Thoracic aorta (tissue), 2 donors: ENCODE data around the gene ACTR1A. TPM values are rescaled to one million over a fixed set of nuclear protein-coding genes. Genes with fewer than 3 reads are reported as not detected.

Experiments used
- ATAC-seq: fragments of 150-250 bp; one replicate; pipeline ENCODE4 v1.8.0; 2017; ENCODE audit warnings: low read depth; ENCODE audit not compliant: insufficient number of reproducible peaks, low FRiP score
- DNase-seq: peaks from one replicate; pipeline ENCODE4 v3.0.0-alpha.2; 2020; ENCODE audit warnings: low spot score
- H3K27ac ChIP-seq, 2 donors: fragments of 200-600 bp; sonication (generic); 1 replicate in 1 of 2; 2 replicates in 1 of 2; pipeline ENCODE4 v1.5.1; 2016; ENCODE audit warnings: mild to moderate bottlenecking in 2 of 2, moderate library complexity in 2 of 2
- H3K27me3 ChIP-seq: fragments of 200-600 bp; sonication (generic); replicated peaks from 2 replicates; pipeline ENCODE4 v1.6.0; 2016; ENCODE audit warnings: mild to moderate bottlenecking; ENCODE audit not compliant: insufficient read depth
- H3K36me3 ChIP-seq: fragments of 200-600 bp; sonication (generic); one replicate; pipeline ENCODE4 v1.5.1; 2016
- H3K4me1 ChIP-seq, 2 donors: fragments of 200-600 bp; sonication (generic); 1 replicate in 1 of 2; 2 replicates in 1 of 2; pipeline versions ENCODE4 v1.5.1 to v1.6.0; 2016; ENCODE audit warnings: low read depth in 2 of 2, mild to moderate bottlenecking in 1 of 2; ENCODE audit not compliant: control insufficient read depth in 1 of 2
- H3K4me3 ChIP-seq: fragments of 200-600 bp; sonication (generic); 2 replicates; pipeline ENCODE4 v1.5.1; 2016; ENCODE audit warnings: mild to moderate bottlenecking
- H3K9me3 ChIP-seq: fragments of 200-600 bp; sonication (generic); 2 replicates; pipeline ENCODE4 v1.5.1; 2016
- total RNA-seq, 2 donors: library from RNA; depleted of rRNA; stranded (reverse); fragments of >200 nt; gene quantifications; one replicate each; pipeline versions ENCODE4 v1.1.0 to v1.2.3, GENCODE V29; 2016
- TF ChIP-seq, protein P1 (sequence below): fragments of 200-600 bp; sonication (generic); IDR thresholded peaks from one replicate; pipeline ENCODE4 v1.5.1; 2019; ENCODE audit warnings: antibody characterized with exemption

The ACTR1A gene
- total RNA-seq, 2 donors from 2014 or later: 98.0 to 116 TPM

DNA sequence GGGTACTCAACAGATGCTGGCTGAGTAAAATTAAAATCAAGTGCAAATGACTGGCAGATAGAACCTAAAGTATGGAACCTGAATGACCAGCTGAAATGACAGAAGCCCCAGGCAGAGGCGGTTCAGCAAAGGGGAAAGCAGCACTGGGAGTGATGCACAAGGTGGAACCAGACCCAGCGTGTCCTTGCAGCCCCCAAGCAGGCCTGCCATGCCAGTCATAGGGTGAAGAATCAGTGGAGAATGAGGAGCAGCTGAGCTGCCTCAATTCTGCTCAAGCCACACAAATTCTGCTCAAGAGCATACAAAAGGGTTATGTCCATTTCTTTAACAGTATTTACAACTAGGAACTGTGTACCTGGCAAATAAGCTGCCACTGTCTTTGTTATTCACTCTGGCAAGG is 8.7 kb downstream of the ACTR1A start:
- TF ChIP-seq, protein P1, sequence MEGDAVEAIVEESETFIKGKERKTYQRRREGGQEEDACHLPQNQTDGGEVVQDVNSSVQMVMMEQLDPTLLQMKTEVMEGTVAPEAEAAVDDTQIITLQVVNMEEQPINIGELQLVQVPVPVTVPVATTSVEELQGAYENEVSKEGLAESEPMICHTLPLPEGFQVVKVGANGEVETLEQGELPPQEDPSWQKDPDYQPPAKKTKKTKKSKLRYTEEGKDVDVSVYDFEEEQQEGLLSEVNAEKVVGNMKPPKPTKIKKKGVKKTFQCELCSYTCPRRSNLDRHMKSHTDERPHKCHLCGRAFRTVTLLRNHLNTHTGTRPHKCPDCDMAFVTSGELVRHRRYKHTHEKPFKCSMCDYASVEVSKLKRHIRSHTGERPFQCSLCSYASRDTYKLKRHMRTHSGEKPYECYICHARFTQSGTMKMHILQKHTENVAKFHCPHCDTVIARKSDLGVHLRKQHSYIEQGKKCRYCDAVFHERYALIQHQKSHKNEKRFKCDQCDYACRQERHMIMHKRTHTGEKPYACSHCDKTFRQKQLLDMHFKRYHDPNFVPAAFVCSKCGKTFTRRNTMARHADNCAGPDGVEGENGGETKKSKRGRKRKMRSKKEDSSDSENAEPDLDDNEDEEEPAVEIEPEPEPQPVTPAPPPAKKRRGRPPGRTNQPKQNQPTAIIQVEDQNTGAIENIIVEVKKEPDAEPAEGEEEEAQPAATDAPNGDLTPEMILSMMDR: no peak
- no peaks in the 10 kb centered on the region for H3K27me3 ChIP-seq
- peaks cover 22% of the 10 kb centered on the region for H3K36me3 ChIP-seq
- peaks cover 10 to 30% of the 10 kb centered on the region in 2 donors for H3K4me1 ChIP-seq
- H3K27ac ChIP-seq: peak overlapping the region in 1 of 2 donors; percentile 38
- no peaks in the 10 kb centered on the region for H3K9me3 ChIP-seq
- no peak for ATAC-seq
- DNase-seq: no peak
- H3K4me3 ChIP-seq: no peak overlapping the region

DNA sequence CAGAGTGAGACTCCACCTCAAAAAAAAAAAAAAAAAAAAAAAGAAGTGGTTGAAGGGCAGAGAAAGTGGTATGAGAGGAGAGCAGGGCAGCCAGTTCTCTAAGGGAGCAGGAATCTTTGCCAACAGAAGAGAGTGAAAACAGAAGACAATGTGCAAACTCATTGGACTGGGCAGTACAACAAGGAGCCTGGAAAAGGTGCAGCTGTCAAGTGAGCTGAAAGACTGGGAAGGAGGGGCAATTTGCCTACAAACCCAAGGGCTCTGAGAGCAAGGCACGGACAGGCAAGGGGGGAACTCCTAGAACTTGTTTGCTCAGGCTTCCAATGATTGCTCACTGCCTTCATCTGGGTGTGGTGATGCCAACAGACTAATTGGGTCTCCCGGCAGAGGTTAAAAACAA is 9.5 kb downstream of the ACTR1A start:
- ATAC-seq: no peak
- H3K4me3 ChIP-seq: no peak overlapping the region

DNA sequence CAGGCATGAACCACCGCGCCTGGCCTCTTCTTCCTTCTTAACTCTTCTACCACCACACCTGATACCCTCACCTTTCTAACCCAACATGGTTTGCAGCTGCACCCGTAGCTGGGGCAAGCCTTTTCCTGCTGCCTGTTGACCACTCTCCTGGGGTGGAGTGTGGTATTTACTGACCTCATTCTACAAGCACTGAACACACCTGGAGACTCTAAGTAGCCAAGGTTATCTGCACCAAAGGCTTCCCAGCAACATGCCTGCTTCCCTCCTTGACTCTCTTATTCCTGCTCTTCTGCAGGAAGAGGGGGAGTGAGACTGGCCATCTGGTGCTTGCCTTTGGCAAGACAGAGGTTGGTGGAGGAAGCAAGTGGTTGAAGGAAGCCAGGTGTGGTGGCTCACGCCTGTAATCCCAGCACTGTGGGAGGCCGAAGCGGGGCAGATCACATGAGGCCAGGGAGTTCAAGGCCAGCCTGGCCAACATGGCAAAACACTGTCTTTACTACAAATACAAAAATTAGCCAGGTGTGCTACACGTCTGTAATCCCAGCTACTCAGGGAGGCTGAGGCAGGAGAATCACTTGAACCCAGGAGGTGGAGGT is 10.1 kb downstream of the ACTR1A start:
- Histone ChIP-seq H3K27ac (peak overlapping the region in 1 of 2 donors; percentile 38), H3K4me1 (peaks cover 7 to 19% of the 10 kb centered on the region in 2 donors), H3K9me3 (no peaks in the 10 kb centered on the region), H3K36me3 (peaks cover 34% of the 10 kb centered on the region), H3K27me3 (no peaks in the 10 kb centered on the region), H3K4me3 (no peak overlapping the region)
- TF ChIP-seq, protein P1: no peak
- DNase-seq (no peak), ATAC-seq (no peak)

More for the DNA sequence above, 9.5 kb downstream of the ACTR1A start:
- Histone ChIP-seq H3K36me3 (peaks cover 30% of the 10 kb centered on the region), H3K4me1 (peaks cover 9 to 22% of the 10 kb centered on the region in 2 donors), H3K27ac (peak overlapping the region in 1 of 2 donors; percentile 38), H3K27me3 (no peaks in the 10 kb centered on the region), H3K9me3 (no peaks in the 10 kb centered on the region)
- TF ChIP-seq, protein P1: no peak
- DNase-seq: no peak

DNA sequence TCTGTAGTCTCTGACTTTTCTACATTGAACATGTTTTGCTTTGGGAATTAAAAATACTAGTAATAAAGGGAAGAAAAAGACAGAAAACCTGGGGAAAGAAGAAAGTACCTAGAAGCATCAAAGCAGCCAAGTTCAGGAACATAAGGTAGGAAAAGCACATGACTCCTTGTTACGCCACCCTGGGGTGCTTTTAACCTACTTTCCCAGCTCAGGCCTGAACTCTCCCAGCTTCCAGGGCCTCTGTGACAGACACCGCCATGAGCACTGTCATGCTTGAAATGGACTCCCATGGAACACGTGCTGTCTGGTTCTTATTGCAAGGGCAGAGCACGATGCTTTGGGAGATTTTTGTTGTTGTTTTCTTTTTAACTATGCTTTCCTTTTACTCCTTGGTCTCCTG is 11.4 kb downstream of the ACTR1A start:
- TF ChIP-seq, protein P1: no peak
- ATAC-seq: no peak
- Histone ChIP-seq H3K4me3 (no peak overlapping the region), H3K27ac (no peak overlapping the region), H3K27me3 (no peaks in the 10 kb centered on the region), H3K9me3 (no peaks in the 10 kb centered on the region), H3K36me3 (peaks cover 43% of the 10 kb centered on the region), H3K4me1 (peaks cover 7 to 19% of the 10 kb centered on the region in 2 donors)
- DNase-seq: no peak

DNA sequence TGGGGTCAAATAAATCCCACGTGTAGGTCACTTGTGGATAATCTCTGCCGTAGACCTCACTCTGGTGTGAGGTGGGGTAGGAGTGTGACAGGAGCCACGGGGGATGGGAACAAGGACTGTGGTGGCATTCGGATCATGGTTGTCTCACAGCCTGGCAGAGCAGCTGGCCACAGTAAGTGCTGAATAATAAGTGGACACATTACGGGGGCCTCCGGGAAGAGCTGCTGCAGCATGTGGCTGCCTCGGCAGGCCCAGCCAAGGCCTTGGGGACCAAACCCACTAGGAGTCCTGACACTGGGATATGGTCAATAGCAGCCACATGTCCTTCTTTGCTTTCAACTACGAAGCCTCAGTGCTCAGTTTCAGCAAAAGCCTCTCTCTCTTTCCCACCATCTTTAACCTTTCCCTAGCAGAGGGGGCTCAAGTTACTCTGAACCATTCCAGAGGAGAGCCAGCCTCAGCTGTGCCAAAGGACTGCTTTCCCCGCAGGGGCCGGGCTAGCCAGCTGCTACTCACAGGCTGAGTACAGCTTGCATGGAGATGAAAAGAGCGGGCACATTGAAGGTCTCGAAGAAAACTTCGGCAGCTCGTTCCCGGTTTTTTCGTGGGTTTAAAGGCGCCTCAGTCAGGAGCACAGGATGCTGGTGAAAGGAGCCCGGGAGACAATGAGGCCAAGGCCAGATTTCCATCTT is 17.3 kb downstream of the ACTR1A start:
- H3K36me3 ChIP-seq: peaks cover 89% of the 10 kb centered on the region
- no peaks in the 10 kb centered on the region for H3K27me3 ChIP-seq
- ATAC-seq (no peak), DNase-seq (no peak)
- no peaks in the 10 kb centered on the region for H3K4me1 ChIP-seq
- TF ChIP-seq, protein P1: no peak
- no peaks in the 10 kb centered on the region for H3K9me3 ChIP-seq
- no peak overlapping the region for H3K4me3 ChIP-seq
- H3K27ac ChIP-seq: no peak overlapping the region
